GM21737 (cell line): ENCODE results near the gene DZANK1.
"Not testable (repeated sequence)": the region's sequence is repeated elsewhere in the genome, so short reads cannot be mapped to it uniquely, and the experiment has no call there.

Source experiments
- ATAC-seq: cut with Tn5 transposase; IDR thresholded peaks from one replicate; pipeline ENCODE4 v1.9.1; 2021; ENCODE audit warnings: mild to moderate bottlenecking, moderate library complexity; ENCODE audit not compliant: unreplicated experiment

Gene DZANK1

GRCh38 chr20:18466894-18467730 is at the start of gene DZANK1, which contains the start of gene POLR3F:
DZANK1 (minus strand) TSS chr20:18467030; CDS start chr20:18465358, 1,672 bp downstream.
POLR3F (plus strand) TSS chr20:18467390; CDS start chr20:18467507, 117 bp downstream.
- peak; percentile 89 for ATAC-seq

GRCh38 chr20:18515973-18516372 is 49.1 kb upstream of the DZANK1 start:
- ATAC-seq, result no peak

- no peak for ATAC-seq
These were observed 47.3 kb upstream of the DZANK1 start for GRCh38 chr20:18514127-18514526.

GRCh38 chr20:18513208-18513607 is 46.4 kb upstream of the DZANK1 start:
- no peak for ATAC-seq

GRCh38 chr20:18511571-18511970 is 44.7 kb upstream of the DZANK1 start:
- no peak for ATAC-seq

GRCh38 chr20:18507218-18508191 is 40.7 kb upstream of the DZANK1 start, which contains the start of gene SEC23B:
SEC23B (plus strand) TSS chr20:18507940; CDS start chr20:18510836, 2,896 bp downstream.
- peak; percentile 92 for ATAC-seq

GRCh38 chr20:18506744-18507143 is 39.9 kb upstream of the DZANK1 start:
- no peak for ATAC-seq

GRCh38 chr20:18504479-18505060 is 37.7 kb upstream of the DZANK1 start:
- no peak for ATAC-seq

- not testable (repeated sequence) for ATAC-seq
These were observed 34.8 kb upstream of the DZANK1 start for GRCh38 chr20:18501672-18502071.

- no peak for ATAC-seq
These were observed 30.8 kb upstream of the DZANK1 start for GRCh38 chr20:18497603-18498002.

GRCh38 chr20:18496740-18497592 is 30.1 kb upstream of the DZANK1 start, which contains the start of gene RBBP9:
RBBP9 (minus strand) TSS chr20:18497225; CDS start chr20:18497167, 58 bp downstream.
- peak; percentile 100 for ATAC-seq

- no peak for ATAC-seq
These were observed 29.2 kb upstream of the DZANK1 start for GRCh38 chr20:18496042-18496441.

GRCh38 chr20:18488301-18488700 is 21.5 kb upstream of the DZANK1 start:
- no peak for ATAC-seq

- no peak for ATAC-seq
These were observed 14.8 kb upstream of the DZANK1 start for GRCh38 chr20:18481596-18481995.

GRCh38 chr20:18477821-18478220 is 11.0 kb upstream of the DZANK1 start:
- no peak for ATAC-seq

- ATAC-seq, result no peak
These were observed 10.4 kb upstream of the DZANK1 start for GRCh38 chr20:18477218-18477617.

- ATAC-seq, result peak; percentile 28
These were observed 296 bp downstream of the DZANK1 start for GRCh38 chr20:18466574-18466893.

- no peak for ATAC-seq
These were observed 1.2 kb downstream of the DZANK1 start for GRCh38 chr20:18465536-18466200.

- ATAC-seq, result no peak
These were observed 10.2 kb downstream of the DZANK1 start for GRCh38 chr20:18456600-18456999.
